ENCODE measurements around the gene RNF112.
A peak's percentile ranks its signal among the peaks of the same experiment; 100 is the strongest.

Gene RNF112

GRCh38 chr17:19388791-19389785 lies 21.9 kb upstream of the RNF112 start:
- no peak for DNase-seq (ENCODE audit: low spot score)

- no peak for DNase-seq (ENCODE audit: low spot score)
Observed at GRCh38 chr17:19390951-19391350, 20.1 kb upstream of the RNF112 start.

- DNase-seq (ENCODE audit: low spot score), result no peak
Observed at GRCh38 chr17:19391432-19391831, 19.6 kb upstream of the RNF112 start.

GRCh38 chr17:19392303-19392702 lies 18.7 kb upstream of the RNF112 start:
- no peak for DNase-seq (ENCODE audit: low spot score)

GRCh38 chr17:19397556-19398041 lies 13.4 kb upstream of the RNF112 start:
- DNase-seq (ENCODE audit: low spot score), result no peak

GRCh38 chr17:19398301-19399181 lies 12.5 kb upstream of the RNF112 start:
- DNase-seq (ENCODE audit: low spot score), result no peak

- DNase-seq (ENCODE audit: low spot score), result no peak
Observed at GRCh38 chr17:19399750-19400450, 11.1 kb upstream of the RNF112 start.

- no peak for DNase-seq (ENCODE audit: low spot score)
Observed at GRCh38 chr17:19401321-19402010, 9.6 kb upstream of the RNF112 start.

GRCh38 chr17:19402171-19402570 lies 8.9 kb upstream of the RNF112 start:
- no peak for DNase-seq (ENCODE audit: low spot score)

- DNase-seq (ENCODE audit: low spot score), result no peak
Observed at GRCh38 chr17:19403021-19403420, 8.0 kb upstream of the RNF112 start.

- no peak for DNase-seq (ENCODE audit: low spot score)
Observed at GRCh38 chr17:19404264-19404663, 6.8 kb upstream of the RNF112 start.

GRCh38 chr17:19405114-19405513 lies 5.9 kb upstream of the RNF112 start:
- no peak for DNase-seq (ENCODE audit: low spot score)

GRCh38 chr17:19407601-19408345 lies 3.3 kb upstream of the RNF112 start:
- no peak for DNase-seq (ENCODE audit: low spot score)

- DNase-seq (ENCODE audit: low spot score), result no peak
Observed at GRCh38 chr17:19408346-19408710, 2.7 kb upstream of the RNF112 start.

- no peak for DNase-seq (ENCODE audit: low spot score)
Observed at GRCh38 chr17:19409066-19409465, 2.0 kb upstream of the RNF112 start.

GRCh38 chr17:19409509-19409908 lies 1.5 kb upstream of the RNF112 start:
- DNase-seq (ENCODE audit: low spot score), result no peak

GRCh38 chr17:19410091-19410490 lies 941 bp upstream of the RNF112 start:
- DNase-seq (ENCODE audit: low spot score), result no peak

- DNase-seq (ENCODE audit: low spot score), result peak; percentile 31
Observed at GRCh38 chr17:19411631-19412030, 599 bp downstream of the RNF112 start.

GRCh38 chr17:19412510-19412909 lies 1.5 kb downstream of the RNF112 start:
- DNase-seq (ENCODE audit: low spot score), result no peak

GRCh38 chr17:19412984-19413383 lies 2.0 kb downstream of the RNF112 start:
- DNase-seq (ENCODE audit: low spot score), result no peak

GRCh38 chr17:19413761-19414160 lies 2.7 kb downstream of the RNF112 start:
- DNase-seq (ENCODE audit: low spot score), result no peak
